Ammon's horn (tissue), 1 donor: ENCODE results near the gene TINAGL1.

ENCODE experiments used
- DNase-seq: peaks from one replicate; pipeline ENCODE4 v3.0.0-alpha.2; 2016; ENCODE audit warnings: low spot score

Gene TINAGL1

GRCh38 chr1:31607360-31607759, 31.0 kb downstream of the TINAGL1 start:
- no peak for DNase-seq

DNA sequence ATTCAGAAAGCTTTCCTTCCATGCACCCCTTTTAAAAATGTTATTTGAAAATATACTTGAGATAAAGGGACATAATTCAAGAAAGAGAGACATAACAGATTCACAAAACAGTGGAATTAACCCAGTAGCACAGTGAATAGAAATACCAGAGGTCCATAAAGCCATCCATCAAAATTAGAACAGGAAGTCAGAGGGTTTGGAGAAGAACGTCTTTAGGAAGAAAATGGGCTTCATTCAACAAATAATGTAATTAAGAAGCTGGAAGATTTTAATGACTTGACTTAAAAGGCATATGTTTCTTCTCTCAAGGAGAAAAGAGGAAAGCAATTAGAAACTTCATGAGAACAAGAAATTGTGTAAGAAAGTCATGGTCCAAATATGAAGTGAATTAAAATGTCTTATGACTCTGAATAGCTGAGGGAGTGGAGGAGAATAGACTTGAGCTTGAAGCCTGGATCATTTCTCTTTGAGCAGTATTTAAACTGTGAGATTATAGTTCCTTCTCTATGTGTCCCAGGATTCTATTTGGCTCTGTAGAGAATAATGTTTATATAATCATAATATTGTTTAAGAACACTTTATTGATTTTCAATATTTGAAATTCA, 33.3 kb downstream of the TINAGL1 start:
- DNase-seq, result no peak

GRCh38 chr1:31614414-31615005, 38.2 kb downstream of the TINAGL1 start:
- DNase-seq, result no peak

- no peak for DNase-seq
These were observed 39.1 kb downstream of the TINAGL1 start for GRCh38 chr1:31615414-31615813.

- no peak for DNase-seq
These were observed 39.6 kb downstream of the TINAGL1 start for GRCh38 chr1:31615939-31616338.

GRCh38 chr1:31617218-31617915, 41.1 kb downstream of the TINAGL1 start, which contains the start of gene HCRTR1:
TSS of gene HCRTR1 (plus strand) at chr1:31617689. CDS start at chr1:31619193, 1,504 bp downstream.
- DNase-seq, result no peak

GRCh38 chr1:31617916-31618746, 41.8 kb downstream of the TINAGL1 start:
- DNase-seq, result no peak

GRCh38 chr1:31618916-31619846, 42.9 kb downstream of the TINAGL1 start:
- DNase-seq, result no peak

DNA sequence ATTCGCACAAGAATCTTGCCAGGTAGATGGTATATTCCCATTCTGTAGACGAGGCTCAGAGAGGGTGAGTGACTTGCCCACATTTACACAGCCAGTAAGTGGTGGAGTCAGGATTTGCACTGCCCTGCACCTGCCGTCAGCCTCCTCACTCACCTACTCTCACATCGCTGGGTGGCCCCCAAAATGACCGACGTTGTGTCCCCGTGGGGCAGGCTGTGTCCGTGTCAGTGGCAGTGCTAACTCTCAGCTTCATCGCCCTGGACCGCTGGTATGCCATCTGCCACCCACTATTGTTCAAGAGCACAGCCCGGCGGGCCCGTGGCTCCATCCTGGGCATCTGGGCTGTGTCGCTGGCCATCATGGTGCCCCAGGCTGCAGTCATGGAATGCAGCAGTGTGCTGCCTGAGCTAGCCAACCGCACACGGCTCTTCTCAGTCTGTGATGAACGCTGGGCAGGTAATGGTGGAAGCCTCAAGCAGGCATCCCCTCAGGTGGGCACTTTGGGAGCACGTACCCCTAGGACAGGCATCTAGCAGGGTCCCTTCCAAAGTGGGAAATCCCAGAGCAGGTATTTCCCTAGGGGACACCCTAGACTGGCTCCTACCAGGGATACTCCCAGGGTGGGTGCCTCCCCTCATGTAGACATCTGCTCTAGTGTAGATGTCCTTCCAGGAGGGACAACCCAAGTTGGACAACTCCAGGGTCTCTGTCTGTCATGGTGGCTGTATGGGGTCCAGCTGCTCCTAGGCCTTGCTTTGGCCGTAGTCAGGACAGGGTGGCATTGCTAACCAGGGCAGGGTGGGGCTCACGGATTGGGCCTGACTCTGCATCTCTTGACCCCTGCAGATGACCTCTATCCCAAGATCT, 44.5 kb downstream of the TINAGL1 start:
- no peak for DNase-seq

DNA sequence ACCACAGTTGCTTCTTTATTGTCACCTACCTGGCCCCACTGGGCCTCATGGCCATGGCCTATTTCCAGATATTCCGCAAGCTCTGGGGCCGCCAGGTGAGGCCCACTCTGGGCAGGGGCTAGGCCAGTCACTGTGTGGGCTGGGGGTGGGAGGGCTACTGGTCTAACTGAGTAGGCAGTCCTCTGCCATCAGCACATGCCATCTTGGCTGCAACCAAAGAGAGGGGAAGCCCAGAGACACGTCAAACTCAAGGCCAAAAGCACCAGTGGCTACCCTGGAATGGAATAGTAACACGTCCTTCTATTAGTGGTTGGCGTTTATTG, 45.1 kb downstream of the TINAGL1 start:
- no peak for DNase-seq

- DNase-seq, result peak; percentile 68
These were observed 45.8 kb downstream of the TINAGL1 start for GRCh38 chr1:31621847-31622730.

- no peak for DNase-seq
These were observed 47.0 kb downstream of the TINAGL1 start for GRCh38 chr1:31623365-31623764.

GRCh38 chr1:31624309-31624708, 48.0 kb downstream of the TINAGL1 start:
- no peak for DNase-seq

DNA sequence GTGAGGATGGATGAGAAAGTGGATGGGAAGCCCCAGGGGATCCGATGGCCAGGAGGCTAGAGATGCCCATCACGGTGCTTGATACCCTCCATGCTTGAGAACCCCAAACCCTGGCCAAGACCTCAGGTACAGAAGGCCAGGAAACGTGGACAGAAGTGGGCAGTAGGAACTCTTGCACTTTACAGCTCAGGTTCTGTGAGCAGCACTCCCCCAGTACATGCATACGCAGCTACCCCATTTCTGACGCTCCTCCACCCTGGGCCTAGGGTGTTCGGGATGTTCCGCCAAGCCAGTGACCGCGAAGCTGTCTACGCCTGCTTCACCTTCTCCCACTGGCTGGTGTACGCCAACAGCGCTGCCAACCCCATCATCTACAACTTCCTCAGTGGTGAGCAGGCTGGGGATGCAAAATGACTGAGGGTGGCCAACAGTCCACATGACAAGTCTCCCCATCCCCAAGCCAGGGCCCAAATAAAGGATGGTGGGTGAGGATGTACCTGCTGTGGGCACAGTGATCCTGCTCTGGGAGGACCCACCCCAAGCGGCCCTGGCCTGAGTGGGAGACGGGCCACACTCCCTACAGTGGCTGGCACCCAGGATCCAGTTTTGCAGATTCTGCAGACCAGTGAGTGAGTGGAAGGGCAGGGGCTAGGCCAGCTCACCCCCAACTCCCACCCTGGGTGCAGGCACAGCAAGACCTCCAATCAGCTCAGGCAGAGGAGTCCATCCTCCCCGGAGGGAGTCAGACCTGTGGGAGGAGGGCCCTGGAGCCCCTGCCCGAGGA, 48.6 kb downstream of the TINAGL1 start:
- DNase-seq, result no peak

- DNase-seq, result no peak
These were observed 49.4 kb downstream of the TINAGL1 start for GRCh38 chr1:31625561-31626222.

DNA sequence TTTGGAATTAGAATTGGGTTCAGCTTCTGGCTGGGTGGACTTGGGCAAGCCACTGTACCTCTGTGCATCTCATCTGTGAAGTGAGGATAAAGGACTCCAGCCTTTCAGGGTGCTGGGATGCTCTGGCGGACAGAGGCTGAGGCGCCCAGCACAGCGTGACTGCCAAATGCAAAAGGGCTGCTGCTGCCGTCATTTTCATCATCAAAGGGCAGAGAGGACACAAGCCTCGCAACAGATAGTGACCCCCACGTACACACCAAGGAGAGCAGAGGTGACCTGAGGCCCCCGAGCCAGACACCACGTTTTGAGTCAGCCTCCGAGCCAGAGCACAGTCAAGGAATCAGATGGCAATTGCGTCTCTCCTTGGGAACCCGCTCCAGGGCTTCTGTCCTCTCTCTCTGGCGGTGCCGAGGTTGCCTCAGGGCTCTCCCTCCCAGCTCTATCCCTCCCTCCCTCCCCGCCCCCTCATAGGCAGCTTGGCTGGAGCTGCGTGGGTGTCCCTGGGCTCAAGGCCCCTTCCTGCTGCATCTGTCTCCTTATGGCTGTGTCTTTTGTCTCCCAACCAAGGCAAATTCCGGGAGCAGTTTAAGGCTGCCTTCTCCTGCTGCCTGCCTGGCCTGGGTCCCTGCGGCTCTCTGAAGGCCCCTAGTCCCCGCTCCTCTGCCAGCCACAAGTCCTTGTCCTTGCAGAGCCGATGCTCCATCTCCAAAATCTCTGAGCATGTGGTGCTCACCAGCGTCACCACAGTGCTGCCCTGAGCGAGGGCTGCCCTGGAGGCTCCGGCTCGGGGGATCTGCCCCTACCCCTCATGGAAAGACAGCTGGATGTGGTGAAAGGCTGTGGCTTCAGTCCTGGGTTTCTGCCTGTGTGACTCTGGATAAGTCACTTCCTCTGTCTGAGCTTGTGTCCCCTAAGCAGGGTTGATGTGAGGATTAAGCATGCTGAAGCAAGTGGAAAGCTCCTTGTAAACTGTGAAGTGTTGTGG, 50.2 kb downstream of the TINAGL1 start:
- peak; percentile 28 for DNase-seq
